Spleen (tissue), 7 donors: ENCODE measurements around the gene KIAA1549.

Experiments used
- CTCF ChIP-seq, 11 experiments: fragments of 200-600 bp in 7 of 11; fragments of 450-650 bp in 4 of 11; sonication (generic) in 4 of 11; IDR thresholded peaks in 8 of 11; conservative IDR thresholded peaks in 3 of 11; 1 replicate in 7 of 11; 2 replicates in 4 of 11; pipeline versions ENCODE4 v1.4.0 to v1.8.0; 2016 to 2021; ENCODE audit warnings: antibody characterized with exemption in 11 of 11, inconsistent platforms in 4 of 11, mild to moderate bottlenecking in 1 of 11
- POLR2A ChIP-seq, 3 donors: fragments of 450-650 bp; IDR thresholded peaks; one replicate each; pipeline ENCODE4 v1.5.1; 2017; ENCODE audit warnings: antibody characterized with exemption in 3 of 3, mild to moderate bottlenecking in 1 of 3
- POLR2AphosphoS5 ChIP-seq, 3 donors: sonication (generic); formaldehyde crosslinking; IDR thresholded peaks; one replicate each; pipeline ENCODE4 v1.5.1; 2017; ENCODE audit warnings: antibody characterized with exemption in 3 of 3
- donor health status: DM: no; HTN: no; CAD: no; lungs with moderate emphysema.
- donor health status: DM: no; HTN: no; CAD: no.
- donor health status: DM: no; HTN: no; CAD: no.

GRCh38 chr7:139026551-139026950 lies 45.4 kb upstream of the KIAA1549 start:
- TF ChIP-seq CTCF (IDR thresholded peaks at IDR 0.05 in 8 of 11, conservative IDR thresholded peaks at IDR 0.05 in 3 of 11) (no peak), POLR2AphosphoS5 (IDR thresholded peaks at IDR 0.05) (no peak), POLR2A (IDR thresholded peaks at IDR 0.05) (no peak)
